GM12878 (cell line): ENCODE results near the gene PPP2R5B. TPM values are rescaled to one million over a fixed set of nuclear protein-coding genes. Genes with fewer than 3 reads are reported as not detected.

Source experiments
- ATAC-seq: fragments of 200-7000 bp; cut with Tn5 transposase; 3 replicates; pipeline ENCODE4 v1.9.1; 2020; ENCODE audit warnings: mild to moderate bottlenecking, moderate library complexity
- BruUV-seq: library from RNA; stranded (reverse); fragments of 400-500 nt; replicated peaks from 2 replicates; lab custom pipeline; 2021; lab: Mats Ljungman, UMichigan
- CTCF ChIA-PET: fragments of 300-600 bp; sonication (Branson Sonifier 250); formaldehyde crosslinking; extraction: SDS; loops from one replicate; lab custom pipeline; 2021; ENCODE audit warnings: inconsistent platforms; lab: Yijun Ruan, JAX
- POLR2A ChIA-PET: fragments of 350-600 bp; formaldehyde crosslinking; extraction: SDS; loops from one replicate; lab custom pipeline; 2021; ENCODE audit warnings: inconsistent platforms; lab: Charles Lee
- RAD21 ChIA-PET: fragments of 300-600 bp; sonication (Branson Sonifier 250); formaldehyde crosslinking; loops from one replicate; lab custom pipeline; 2023; ENCODE audit warnings: antibody characterized with exemption; ENCODE audit not compliant: unreplicated experiment; lab: Charles Lee
- SMC1A ChIA-PET: fragments of 300-600 bp; sonication (Branson Sonifier 250); formaldehyde crosslinking; loops from one replicate; lab custom pipeline; 2023; ENCODE audit not compliant: unreplicated experiment, uncharacterized antibody; lab: Charles Lee
- DNase-seq: peaks from one replicate; pipeline ENCODE4 v3.0.0-alpha.2; 2011; ENCODE audit warnings: low read depth, low spot score
- FAIRE-seq: peaks from 3 replicates; lab custom pipeline; 2011; peaks lifted over from hg19 to GRCh38; lab: Jason Lieb, UNC
- H2AFZ ChIP-seq: 2 replicates; pipeline ENCODE4 v1.6.0; 2011; ENCODE audit warnings: low read depth, low read length, control low read depth; ENCODE audit not compliant: control insufficient read depth
- H3K27ac ChIP-seq: 2 replicates; pipeline ENCODE4 v1.5.1; 2011; ENCODE audit warnings: control low read depth; ENCODE audit not compliant: control insufficient read depth, insufficient read depth
- H3K27me3 ChIP-seq, 2 experiments: replicated peaks in 1 of 2; 2 replicates each; pipeline versions ENCODE4 v1.6.0 to v1.6.1; 2011; ENCODE audit warnings: low read length in 1 of 2; ENCODE audit not compliant: control insufficient read depth in 2 of 2, insufficient read depth in 2 of 2
- H3K36me3 ChIP-seq, 2 experiments: 2 replicates each; pipeline ENCODE4 v1.5.1; 2011; ENCODE audit warnings: low read length in 1 of 2; ENCODE audit not compliant: control insufficient read depth in 2 of 2, insufficient read depth in 2 of 2
- H3K4me1 ChIP-seq: 2 replicates; pipeline ENCODE4 v1.6.1; 2011; ENCODE audit warnings: mild to moderate bottlenecking, low read length, moderate library complexity, mixed read lengths; ENCODE audit not compliant: control insufficient read depth, insufficient read depth
- H3K4me2 ChIP-seq: 2 replicates; pipeline ENCODE4 v1.6.0; 2011; ENCODE audit warnings: control low read depth; ENCODE audit not compliant: control insufficient read depth, insufficient read depth
- H3K4me3 ChIP-seq: fragments of 200-600 bp; sonication (generic); 2 replicates; pipeline ENCODE4 v1.5.1; 2016
- H3K79me2 ChIP-seq: 2 replicates; pipeline ENCODE4 v1.6.0; 2011; ENCODE audit warnings: low read length; ENCODE audit not compliant: control insufficient read depth, insufficient read depth
- H3K9ac ChIP-seq: 2 replicates; pipeline ENCODE4 v1.8.0; 2011; ENCODE audit warnings: low read length, control low read depth, mixed read lengths; ENCODE audit not compliant: control insufficient read depth, insufficient read depth
- H3K9me3 ChIP-seq: replicated peaks from 3 replicates; pipeline ENCODE4 v1.5.1; 2011; ENCODE audit warnings: mild to moderate bottlenecking, low read length; ENCODE audit not compliant: control insufficient read depth, insufficient read depth
- H4K20me1 ChIP-seq: 2 replicates; pipeline ENCODE4 v1.6.0; 2011; ENCODE audit not compliant: control insufficient read depth, insufficient read depth
- BCL11A ChIP-seq: IDR thresholded peaks from 2 replicates; pipeline ENCODE4 v1.6.1; 2011; ENCODE audit warnings: low read depth, low read length
- CBX3 ChIP-seq: fragments of 200-600 bp; sonication (generic); IDR thresholded peaks from 2 replicates; pipeline ENCODE4 v1.6.1; 2016; ENCODE audit warnings: low read depth, borderline replicate concordance
- CBX5 ChIP-seq: sonication (generic); IDR thresholded peaks from 2 replicates; pipeline ENCODE4 v1.6.1; 2016; ENCODE audit warnings: low read depth, moderate library complexity, mild to moderate bottlenecking, inconsistent platforms
- EGR1 ChIP-seq, 2 experiments: IDR thresholded peaks; 1 replicate in 1 of 2; 2 replicates in 1 of 2; pipeline ENCODE4 v1.6.1; 2011 to 2012; ENCODE audit warnings: low read depth in 2 of 2, low read length in 2 of 2, borderline replicate concordance in 1 of 2, mild to moderate bottlenecking in 1 of 2, moderate library complexity in 1 of 2
- FOXK2 ChIP-seq: fragments of 450-650 bp; IDR thresholded peaks from 2 replicates; pipeline ENCODE4 v1.6.1; 2017; ENCODE audit warnings: mild to moderate bottlenecking, moderate library complexity
- MXI1 ChIP-seq: fragments of 150-350 bp; IDR thresholded peaks from 2 replicates; pipeline ENCODE4 v1.6.1; 2011; ENCODE audit warnings: low read depth, mild to moderate bottlenecking, inconsistent platforms, low read length, improper control_type of control experiment
- NFXL1 ChIP-seq: fragments of 450-650 bp; IDR thresholded peaks from 2 replicates; pipeline ENCODE4 v1.6.1; 2017; ENCODE audit warnings: antibody characterized with exemption, mild to moderate bottlenecking, borderline replicate concordance
- POLR2AphosphoS2 ChIP-seq: IDR thresholded peaks from 2 replicates; pipeline ENCODE4 v1.6.1; 2011; ENCODE audit warnings: low read depth, mild to moderate bottlenecking, low read length, improper control_type of control experiment, moderate library complexity
- POU2F2 ChIP-seq: IDR thresholded peaks from 3 replicates; pipeline ENCODE4 v1.6.1; 2011; ENCODE audit warnings: low read depth, mild to moderate bottlenecking, low read length, borderline replicate concordance
- RAD21 ChIP-seq: IDR thresholded peaks from 2 replicates; pipeline ENCODE4 v1.6.1; 2011; ENCODE audit warnings: mild to moderate bottlenecking, low read depth, low read length, moderate library complexity; ENCODE audit not compliant: insufficient read depth
- TCF12 ChIP-seq: IDR thresholded peaks from 2 replicates; pipeline ENCODE4 v1.6.1; 2011; ENCODE audit warnings: low read depth, mild to moderate bottlenecking, low read length
- WRNIP1 ChIP-seq: IDR thresholded peaks from 2 replicates; pipeline ENCODE4 v1.6.1; 2011; ENCODE audit warnings: low read depth, low read length, improper control_type of control experiment, borderline replicate concordance
- ZBED1 ChIP-seq: IDR thresholded peaks from 2 replicates; pipeline ENCODE4 v1.6.1; 2016; ENCODE audit warnings: borderline replicate concordance
- ZNF384 ChIP-seq: IDR thresholded peaks from 2 replicates; pipeline ENCODE4 v1.6.1; 2012; ENCODE audit warnings: low read depth, mild to moderate bottlenecking, low read length, improper control_type of control experiment, borderline replicate concordance
- WGBS: methylation state at CpG from one replicate; pipeline ENCODE4 v1.1.6; 2016; ENCODE audit warnings: low lambda C conversion rate; ENCODE audit not compliant: insufficient replicate concordance, insufficient coverage; ENCODE audit errors: missing lambda C conversion rate; 5-methylcytosine and 5-hydroxymethylcytosine counted together
- in situ Hi-C: fragments of 300-500 bp; cut with MboI; formaldehyde crosslinking; loops from 9 replicates; pipeline ENCODE4 v1.14.3; 2018; ENCODE audit warnings: mixed read lengths
- intact Hi-C: fragments of 100-400 bp; cut with micrococcal nuclease; formaldehyde crosslinking; loops from one replicate; pipeline ENCODE4 v1.14.2; 2022; ENCODE audit not compliant: unreplicated experiment
- polyA plus RNA-seq, 11 experiments: library from polyadenylated mRNA; depleted of rRNA in 4 of 11; unstranded in 6 of 11; stranded (reverse) in 5 of 11; fragments of >200 nt; fragmentation: Nextera tagmentation in 4 of 11; fragmentation: Illumina TruSeq in 1 of 11; extraction: Ambion mirVana in 4 of 11; extraction: Trizol in 1 of 11; gene quantifications; 1 replicate in 1 of 11; 2 replicates in 10 of 11; pipeline versions ENCODE4 v1.2.1 to v1.2.3, GENCODE V29; 2011 to 2016; ENCODE audit warnings: inconsistent platforms in 2 of 11, missing spikeins in 2 of 11, low read depth in 1 of 11
- total RNA-seq, 4 experiments: library from RNA; depleted of rRNA in 3 of 4; stranded (reverse); fragments of >200 nt in 3 of 4; fragmentation: Illumina TruSeq in 1 of 4; extraction: Trizol in 1 of 4; gene quantifications; 2 replicates each; pipeline versions ENCODE4 v1.2.1 to v1.2.3, GENCODE V29; 2013 to 2021
- TF ChIP-seq, protein P1 (sequence below): fragments of 450-650 bp; IDR thresholded peaks from 2 replicates; pipeline ENCODE4 v1.6.1; 2017; ENCODE audit warnings: low read depth, mild to moderate bottlenecking, moderate library complexity

Gene PPP2R5B
- total and polyA plus RNA-seq, 10 of the 15 experiments (the other 5 are each of a cell fraction or from before 2014, with no cell fraction given), result 0.08 to 6.7 (median 2.0) TPM

DNA sequence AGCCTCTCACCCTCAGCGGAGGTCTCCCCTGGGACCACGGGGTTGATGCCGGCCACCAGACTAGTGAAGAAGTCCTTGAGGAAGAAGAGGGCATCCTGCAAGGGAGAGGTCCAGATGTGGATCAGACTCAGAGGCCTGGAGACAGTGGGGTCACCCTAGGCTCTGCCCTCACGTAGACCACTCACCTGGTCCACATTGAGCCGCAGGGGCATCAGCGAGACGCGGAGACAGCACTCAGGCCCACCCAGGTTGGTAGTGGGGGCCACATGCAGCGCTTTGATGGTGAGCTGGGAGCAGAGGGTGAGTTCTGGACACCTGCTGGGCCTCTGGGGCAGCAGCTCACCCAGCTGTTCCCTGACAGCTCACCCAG, 26.4 kb upstream of the PPP2R5B start:
- Histone ChIP-seq H3K27me3 (no peaks in the 10 kb centered on the region), H4K20me1 (no peaks in the 10 kb centered on the region), H3K4me1 (peaks cover 9% of the 10 kb centered on the region), H3K4me3 (no peak overlapping the region), H3K36me3 (peaks cover 0 to 3% of the 10 kb centered on the region in 2 experiments; a peak in 1 of 4 replicates), H3K27ac (no peak overlapping the region), H3K79me2 (no peaks in the 10 kb centered on the region), H3K4me2 (no peak overlapping the region), H2AFZ (no peak overlapping the region), H3K9ac (no peak overlapping the region), H3K9me3 (no peaks in the 10 kb centered on the region)
- TF ChIP-seq RAD21, result no peak
- no peak for TF ChIP-seq TCF12
- TF ChIP-seq CBX3, result no peak
- no peak for TF ChIP-seq EGR1 (IDR thresholded peaks at IDR 0.05; ENCODE audit: borderline replicate concordance in 1 of 2, low read depth in 2 of 2, low read length in 2 of 2)
- no peak for TF ChIP-seq MXI1
- no peak for TF ChIP-seq NFXL1
- WGBS, result 95% methylated on average over 9 of the region's 9 CpGs
- intact Hi-C loops (no loop called here), in situ Hi-C loops (no loop called here)
- SMC1A ChIA-PET, result interaction anchor here (4.1 kb wide), 1 partner anchor 49 kb away, joined by 18 read pairs; no protein-coding TSS in a partner anchor
- POLR2A ChIA-PET, result no interaction called here
- BruUV-seq, result no TSS peak
- FAIRE-seq, result no peak
- ATAC-seq, result no peak
- RAD21 ChIA-PET, result interaction anchor here (0.6 kb wide), 1 partner anchor 50 kb away, joined by 3 read pairs; no protein-coding TSS in a partner anchor
- no peak for DNase-seq
- CTCF ChIA-PET, result interaction anchor here (3.6 to 30.0 kb wide), 2 partner anchors 10 to 42 kb away, joined by 15 to 1208 read pairs; partner anchors contain the start of gene CDC42BPG

DNA sequence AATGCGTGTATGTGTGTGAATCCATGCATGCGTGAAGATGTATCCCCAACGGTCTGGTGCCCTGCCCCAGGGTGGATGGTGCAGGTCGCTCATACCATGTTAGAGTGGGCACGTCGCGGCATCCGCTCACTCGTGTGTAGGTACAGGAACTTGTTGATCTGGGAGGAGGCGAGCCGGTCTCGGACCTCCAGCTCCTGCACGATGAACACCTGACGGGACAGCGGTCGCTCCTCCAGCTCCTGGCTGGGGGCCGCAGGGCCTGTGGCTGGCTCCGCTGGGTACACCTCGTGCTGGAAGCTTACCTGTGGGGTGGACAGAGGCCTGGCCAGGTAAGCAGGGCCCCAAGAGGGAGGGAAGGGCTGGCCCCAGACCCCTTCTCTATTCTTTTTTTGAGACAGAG, 25.9 kb upstream of the PPP2R5B start:
- ChIA-PET POLR2A (interaction anchor here (0.6 kb wide), 1 partner anchor 119 kb away, joined by 4 read pairs; no protein-coding TSS in a partner anchor), SMC1A (interaction anchor here (4.1 kb wide), 1 partner anchor 49 kb away, joined by 18 read pairs; no protein-coding TSS in a partner anchor), CTCF (interaction anchor here (3.6 to 30.0 kb wide), 2 partner anchors 10 to 42 kb away, joined by 15 to 1208 read pairs; partner anchors contain the start of gene CDC42BPG), RAD21 (interaction anchor here (1.5 kb wide), 1 partner anchor 46 kb away, joined by 3 read pairs; no protein-coding TSS in a partner anchor)
- FAIRE-seq (no peak), ATAC-seq (no peak), DNase-seq (no peak)
- H3K27me3 ChIP-seq, result no peaks in the 10 kb centered on the region
- no peak overlapping the region for H2AFZ ChIP-seq
- H4K20me1 ChIP-seq, result no peaks in the 10 kb centered on the region
- no peak overlapping the region for H3K9ac ChIP-seq
- no peak overlapping the region for H3K27ac ChIP-seq
- intact Hi-C loops (no loop called here), in situ Hi-C loops (no loop called here)
- H3K79me2 ChIP-seq, result no peaks in the 10 kb centered on the region
- 97% methylated on average over 19 of the region's 19 CpGs for WGBS
- peaks cover 0 to 3% of the 10 kb centered on the region in 2 experiments; a peak in 1 of 4 replicates for H3K36me3 ChIP-seq
- H3K4me3 ChIP-seq, result no peak overlapping the region
- no peak overlapping the region for H3K4me2 ChIP-seq
- H3K4me1 ChIP-seq, result peaks cover 9% of the 10 kb centered on the region
- no TSS peak for BruUV-seq
- H3K9me3 ChIP-seq, result no peaks in the 10 kb centered on the region
- TF ChIP-seq CBX5, result no peak
- TF ChIP-seq WRNIP1, result no peak
- TF ChIP-seq BCL11A, result no peak
- TF ChIP-seq FOXK2, result no peak
- no peak for TF ChIP-seq ZBED1
- no peak for TF ChIP-seq POLR2AphosphoS2
- TF ChIP-seq, protein P1, sequence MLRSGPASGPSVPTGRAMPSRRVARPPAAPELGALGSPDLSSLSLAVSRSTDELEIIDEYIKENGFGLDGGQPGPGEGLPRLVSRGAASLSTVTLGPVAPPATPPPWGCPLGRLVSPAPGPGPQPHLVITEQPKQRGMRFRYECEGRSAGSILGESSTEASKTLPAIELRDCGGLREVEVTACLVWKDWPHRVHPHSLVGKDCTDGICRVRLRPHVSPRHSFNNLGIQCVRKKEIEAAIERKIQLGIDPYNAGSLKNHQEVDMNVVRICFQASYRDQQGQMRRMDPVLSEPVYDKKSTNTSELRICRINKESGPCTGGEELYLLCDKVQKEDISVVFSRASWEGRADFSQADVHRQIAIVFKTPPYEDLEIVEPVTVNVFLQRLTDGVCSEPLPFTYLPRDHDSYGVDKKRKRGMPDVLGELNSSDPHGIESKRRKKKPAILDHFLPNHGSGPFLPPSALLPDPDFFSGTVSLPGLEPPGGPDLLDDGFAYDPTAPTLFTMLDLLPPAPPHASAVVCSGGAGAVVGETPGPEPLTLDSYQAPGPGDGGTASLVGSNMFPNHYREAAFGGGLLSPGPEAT, result no peak
- TF ChIP-seq ZNF384, result no peak
- TF ChIP-seq POU2F2, result no peak
